HepG2 (cell line): ENCODE data around the gene MAP3K21. TPM values are rescaled to one million over a fixed set of nuclear protein-coding genes. Genes with fewer than 3 reads are reported as not detected.

ENCODE experiments used
- CBFB ChIP-seq: sonication (generic); formaldehyde crosslinking; IDR thresholded peaks from 2 replicates; pipeline ENCODE4 v1.4.0; 2020; ENCODE audit warnings: missing genetic modification reagents
- PAX8 ChIP-seq: sonication (generic); formaldehyde crosslinking; IDR thresholded peaks from 2 replicates; pipeline ENCODE4 v1.8.0; 2022; ENCODE audit warnings: mild to moderate bottlenecking, missing genetic modification reagents, borderline replicate concordance
- TBP ChIP-seq: sonication (generic); formaldehyde crosslinking; IDR thresholded peaks from 2 replicates; pipeline ENCODE4 v1.5.0; 2020; ENCODE audit warnings: missing genetic modification reagents
- ZNF441 ChIP-seq: sonication (generic); formaldehyde crosslinking; IDR thresholded peaks from 2 replicates; pipeline ENCODE4 v1.7.0; 2021; ENCODE audit warnings: missing genetic modification reagents, borderline replicate concordance
- polyA plus RNA-seq, 8 experiments: library from polyadenylated mRNA; depleted of rRNA in 3 of 8; stranded (reverse) in 7 of 8; unstranded in 1 of 8; fragments of >200 nt; fragmentation: Illumina TruSeq in 4 of 8; extraction: Trizol in 4 of 8; gene quantifications; 2 replicates each; pipeline versions ENCODE4 v1.2.1 to v1.2.3, GENCODE V29; 2011 to 2016; ENCODE audit warnings: low read depth in 4 of 8, missing spikeins in 1 of 8, mixed read lengths in 1 of 8; ENCODE audit not compliant: insufficient read depth in 1 of 8
- total RNA-seq, 5 experiments: library from RNA; depleted of rRNA; stranded (reverse); fragments of >200 nt; fragmentation: Illumina TruSeq; extraction: Trizol; gene quantifications; 2 replicates each; pipeline ENCODE4 v1.2.3, GENCODE V29; 2016; ENCODE audit warnings: low read depth in 1 of 5
- TF ChIP-seq, protein P1 (sequence below): sonication (generic); formaldehyde crosslinking; IDR thresholded peaks from 2 replicates; pipeline ENCODE4 v1.9.0; 2021; ENCODE audit warnings: missing genetic modification reagents, borderline replicate concordance
- TF ChIP-seq, protein P2 (sequence below): sonication (generic); formaldehyde crosslinking; IDR thresholded peaks from 2 replicates; pipeline ENCODE4 v1.5.0; 2020; ENCODE audit warnings: mild to moderate bottlenecking, missing genetic modification reagents
- TF ChIP-seq, protein P3 (sequence below): sonication (generic); formaldehyde crosslinking; IDR thresholded peaks from 2 replicates; pipeline ENCODE4 v1.4.0; 2020; ENCODE audit warnings: missing genetic modification reagents

Gene MAP3K21
- total and polyA plus RNA-seq, 2 of the 13 experiments (the other 11 are each of a cell fraction or from before 2014, with no cell fraction given), result not detected

DNA sequence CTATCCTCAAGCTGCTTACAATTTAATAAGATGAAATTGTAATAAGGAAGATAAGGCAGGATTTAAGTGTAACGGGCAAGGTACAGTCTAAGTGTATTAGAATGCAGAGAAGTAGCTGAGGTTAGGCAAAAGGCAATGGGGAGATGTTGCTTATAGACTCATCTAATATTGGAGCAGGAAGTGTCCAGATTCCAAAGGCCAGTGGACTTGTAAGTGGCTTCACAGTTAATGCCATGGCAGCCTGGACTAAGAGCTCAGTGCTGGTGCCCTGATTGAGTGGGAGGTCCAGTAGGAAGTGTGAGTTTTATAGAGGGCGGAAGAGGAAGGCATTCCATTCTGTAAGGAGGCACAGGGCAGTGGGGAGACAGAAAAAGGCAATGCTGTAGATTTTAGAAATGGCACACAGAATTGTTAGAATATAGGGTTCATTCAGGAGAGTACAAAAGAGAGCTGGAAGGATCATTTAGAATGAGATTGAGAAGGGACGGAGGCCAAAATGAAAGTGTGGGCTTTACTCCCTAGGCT, 12.6 kb downstream of the MAP3K21 start (continued):
- TF ChIP-seq, protein P1, sequence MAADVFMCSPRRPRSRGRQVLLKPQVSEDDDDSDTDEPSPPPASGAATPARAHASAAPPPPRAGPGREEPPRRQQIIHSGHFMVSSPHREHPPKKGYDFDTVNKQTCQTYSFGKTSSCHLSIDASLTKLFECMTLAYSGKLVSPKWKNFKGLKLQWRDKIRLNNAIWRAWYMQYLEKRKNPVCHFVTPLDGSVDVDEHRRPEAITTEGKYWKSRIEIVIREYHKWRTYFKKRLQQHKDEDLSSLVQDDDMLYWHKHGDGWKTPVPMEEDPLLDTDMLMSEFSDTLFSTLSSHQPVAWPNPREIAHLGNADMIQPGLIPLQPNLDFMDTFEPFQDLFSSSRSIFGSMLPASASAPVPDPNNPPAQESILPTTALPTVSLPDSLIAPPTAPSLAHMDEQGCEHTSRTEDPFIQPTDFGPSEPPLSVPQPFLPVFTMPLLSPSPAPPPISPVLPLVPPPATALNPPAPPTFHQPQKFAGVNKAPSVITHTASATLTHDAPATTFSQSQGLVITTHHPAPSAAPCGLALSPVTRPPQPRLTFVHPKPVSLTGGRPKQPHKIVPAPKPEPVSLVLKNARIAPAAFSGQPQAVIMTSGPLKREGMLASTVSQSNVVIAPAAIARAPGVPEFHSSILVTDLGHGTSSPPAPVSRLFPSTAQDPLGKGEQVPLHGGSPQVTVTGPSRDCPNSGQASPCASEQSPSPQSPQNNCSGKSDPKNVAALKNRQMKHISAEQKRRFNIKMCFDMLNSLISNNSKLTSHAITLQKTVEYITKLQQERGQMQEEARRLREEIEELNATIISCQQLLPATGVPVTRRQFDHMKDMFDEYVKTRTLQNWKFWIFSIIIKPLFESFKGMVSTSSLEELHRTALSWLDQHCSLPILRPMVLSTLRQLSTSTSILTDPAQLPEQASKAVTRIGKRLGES (CRISPR knock-in tag), result no peak
- TF ChIP-seq ZNF441 (CRISPR knock-in tag), result no peak
- TF ChIP-seq PAX8 (CRISPR knock-in tag), result no peak
- TF ChIP-seq, protein P2, sequence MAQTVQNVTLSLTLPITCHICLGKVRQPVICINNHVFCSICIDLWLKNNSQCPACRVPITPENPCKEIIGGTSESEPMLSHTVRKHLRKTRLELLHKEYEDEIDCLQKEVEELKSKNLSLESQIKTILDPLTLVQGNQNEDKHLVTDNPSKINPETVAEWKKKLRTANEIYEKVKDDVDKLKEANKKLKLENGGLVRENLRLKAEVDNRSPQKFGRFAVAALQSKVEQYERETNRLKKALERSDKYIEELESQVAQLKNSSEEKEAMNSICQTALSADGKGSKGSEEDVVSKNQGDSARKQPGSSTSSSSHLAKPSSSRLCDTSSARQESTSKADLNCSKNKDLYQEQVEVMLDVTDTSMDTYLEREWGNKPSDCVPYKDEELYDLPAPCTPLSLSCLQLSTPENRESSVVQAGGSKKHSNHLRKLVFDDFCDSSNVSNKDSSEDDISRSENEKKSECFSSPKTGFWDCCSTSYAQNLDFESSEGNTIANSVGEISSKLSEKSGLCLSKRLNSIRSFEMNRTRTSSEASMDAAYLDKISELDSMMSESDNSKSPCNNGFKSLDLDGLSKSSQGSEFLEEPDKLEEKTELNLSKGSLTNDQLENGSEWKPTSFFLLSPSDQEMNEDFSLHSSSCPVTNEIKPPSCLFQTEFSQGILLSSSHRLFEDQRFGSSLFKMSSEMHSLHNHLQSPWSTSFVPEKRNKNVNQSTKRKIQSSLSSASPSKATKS, result no peak
- no peak for TF ChIP-seq CBFB (CRISPR knock-in tag)
- TF ChIP-seq TBP (CRISPR knock-in tag), result no peak
- TF ChIP-seq, protein P3, sequence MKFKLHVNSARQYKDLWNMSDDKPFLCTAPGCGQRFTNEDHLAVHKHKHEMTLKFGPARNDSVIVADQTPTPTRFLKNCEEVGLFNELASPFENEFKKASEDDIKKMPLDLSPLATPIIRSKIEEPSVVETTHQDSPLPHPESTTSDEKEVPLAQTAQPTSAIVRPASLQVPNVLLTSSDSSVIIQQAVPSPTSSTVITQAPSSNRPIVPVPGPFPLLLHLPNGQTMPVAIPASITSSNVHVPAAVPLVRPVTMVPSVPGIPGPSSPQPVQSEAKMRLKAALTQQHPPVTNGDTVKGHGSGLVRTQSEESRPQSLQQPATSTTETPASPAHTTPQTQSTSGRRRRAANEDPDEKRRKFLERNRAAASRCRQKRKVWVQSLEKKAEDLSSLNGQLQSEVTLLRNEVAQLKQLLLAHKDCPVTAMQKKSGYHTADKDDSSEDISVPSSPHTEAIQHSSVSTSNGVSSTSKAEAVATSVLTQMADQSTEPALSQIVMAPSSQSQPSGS (CRISPR knock-in tag), result no peak
